Osteoblast (primary cell): ENCODE data around the gene OR6Q1. TPM values are rescaled to one million over a fixed set of nuclear protein-coding genes. Genes with fewer than 3 reads are reported as not detected.

ENCODE experiments used
- DNase-seq: peaks from one replicate; pipeline ENCODE4 v3.0.0; 2011; ENCODE audit warnings: low spot score, mixed read lengths; ENCODE audit not compliant: insufficient read length; ENCODE audit errors: missing footprints
- H2AFZ ChIP-seq: 2 replicates; pipeline ENCODE4 v1.6.0; 2011; ENCODE audit warnings: mild to moderate bottlenecking, low read length
- H3K27ac ChIP-seq: 2 replicates; pipeline ENCODE4 v1.5.1; 2011; ENCODE audit warnings: mild to moderate bottlenecking, low read depth, low read length, moderate library complexity
- H3K27me3 ChIP-seq: 2 replicates; pipeline ENCODE4 v1.6.0; 2012; ENCODE audit warnings: mild to moderate bottlenecking, control low read depth, inconsistent platforms, low read length, moderate library complexity; ENCODE audit not compliant: insufficient read depth
- H3K36me3 ChIP-seq: 2 replicates; pipeline ENCODE4 v1.5.1; 2011; ENCODE audit warnings: mild to moderate bottlenecking, low read length, control low read depth, moderate library complexity; ENCODE audit not compliant: insufficient read depth
- H3K4me1 ChIP-seq: 2 replicates; pipeline ENCODE4 v1.5.1; 2011; ENCODE audit warnings: mild to moderate bottlenecking, low read length, control low read depth, moderate library complexity; ENCODE audit not compliant: insufficient read depth
- H3K4me2 ChIP-seq: 2 replicates; pipeline ENCODE4 v1.6.0; 2011; ENCODE audit warnings: mild to moderate bottlenecking, low read length; ENCODE audit not compliant: insufficient read depth
- H3K4me3 ChIP-seq: fragments of 200-600 bp; sonication (generic); 3 replicates; pipeline ENCODE4 v1.5.1; 2012; ENCODE audit warnings: mild to moderate bottlenecking, low read length, inconsistent platforms; ENCODE audit not compliant: insufficient read depth
- H3K79me2 ChIP-seq: 2 replicates; pipeline ENCODE4 v1.6.0; 2012; ENCODE audit warnings: mild to moderate bottlenecking, low read length, control low read depth, inconsistent platforms; ENCODE audit not compliant: insufficient read depth
- H3K9me3 ChIP-seq: 2 replicates; pipeline ENCODE4 v1.5.1; 2011; ENCODE audit warnings: low read depth, low read length, control low read depth
- H4K20me1 ChIP-seq: 2 replicates; pipeline ENCODE4 v1.6.0; 2012; ENCODE audit warnings: mild to moderate bottlenecking, low read length, control low read depth; ENCODE audit not compliant: insufficient read depth
- CTCF ChIP-seq: IDR thresholded peaks from 2 replicates; pipeline ENCODE4 v1.5.1; 2011; ENCODE audit warnings: mild to moderate bottlenecking, low read depth, low read length, moderate library complexity; ENCODE audit errors: extremely low read depth
- total RNA-seq: library from RNA; depleted of rRNA; stranded (reverse); fragments of >200 nt; gene quantifications from 2 replicates; pipeline ENCODE4 v1.2.3, GENCODE V29; 2012

OR6Q1 gene
- total RNA-seq, 1 donor = not detected

- DNase-seq = no peak
- no peaks in the 10 kb centered on the region for H3K79me2 ChIP-seq
- no peaks in the 10 kb centered on the region for H3K27me3 ChIP-seq
- H3K27ac ChIP-seq = no peak overlapping the region
- no peak overlapping the region for H3K4me3 ChIP-seq
- H4K20me1 ChIP-seq = no peaks in the 10 kb centered on the region
- no peak for TF ChIP-seq CTCF
- peaks cover 15% of the 10 kb centered on the region for H3K4me1 ChIP-seq
- H2AFZ ChIP-seq = no peak overlapping the region
- no peaks in the 10 kb centered on the region for H3K9me3 ChIP-seq
- no peaks in the 10 kb centered on the region for H3K36me3 ChIP-seq
- H3K4me2 ChIP-seq = no peak overlapping the region
Measured at GRCh38 chr11:58057481-58057880, 26.7 kb downstream of the OR6Q1 start.

- Histone ChIP-seq H3K4me3 (no peak overlapping the region), H3K9me3 (no peaks in the 10 kb centered on the region), H3K4me1 (peaks cover 15% of the 10 kb centered on the region), H3K27ac (peak overlapping the region; percentile 68), H3K36me3 (no peaks in the 10 kb centered on the region), H3K79me2 (no peaks in the 10 kb centered on the region), H3K27me3 (no peaks in the 10 kb centered on the region), H4K20me1 (no peaks in the 10 kb centered on the region), H3K4me2 (no peak overlapping the region), H2AFZ (peak overlapping the region; percentile 47)
- no peak for TF ChIP-seq CTCF
- peak; percentile 15 for DNase-seq
Measured at GRCh38 chr11:58058276-58059006, 27.7 kb downstream of the OR6Q1 start.

- peak overlapping the region; percentile 47 for H2AFZ ChIP-seq
- H3K4me1 ChIP-seq = peaks cover 15% of the 10 kb centered on the region
- H3K4me2 ChIP-seq = no peak overlapping the region
- H4K20me1 ChIP-seq = no peaks in the 10 kb centered on the region
- no peaks in the 10 kb centered on the region for H3K27me3 ChIP-seq
- H3K36me3 ChIP-seq = no peaks in the 10 kb centered on the region
- H3K9me3 ChIP-seq = no peaks in the 10 kb centered on the region
- H3K27ac ChIP-seq = peak overlapping the region; percentile 68
- peak; percentile 64 for DNase-seq
- no peak for TF ChIP-seq CTCF
- no peaks in the 10 kb centered on the region for H3K79me2 ChIP-seq
- H3K4me3 ChIP-seq = no peak overlapping the region
Measured at GRCh38 chr11:58059007-58059350, 28.2 kb downstream of the OR6Q1 start.

- no peak overlapping the region for H2AFZ ChIP-seq
- no peak for DNase-seq
- peaks cover 15% of the 10 kb centered on the region for H3K4me1 ChIP-seq
- H3K9me3 ChIP-seq = no peaks in the 10 kb centered on the region
- H4K20me1 ChIP-seq = no peaks in the 10 kb centered on the region
- no peaks in the 10 kb centered on the region for H3K79me2 ChIP-seq
- no peak overlapping the region for H3K4me2 ChIP-seq
- H3K36me3 ChIP-seq = no peaks in the 10 kb centered on the region
- H3K4me3 ChIP-seq = no peak overlapping the region
- H3K27me3 ChIP-seq = no peaks in the 10 kb centered on the region
- no peak for TF ChIP-seq CTCF
- no peak overlapping the region for H3K27ac ChIP-seq
Measured at GRCh38 chr11:58060535-58060934, 29.8 kb downstream of the OR6Q1 start.
